ENCODE measurements around the gene ADNP2. TPM values are rescaled to one million over a fixed set of nuclear protein-coding genes. Genes with fewer than 3 reads are reported as not detected.
A peak's percentile ranks its signal among the peaks of the same experiment; 100 is the strongest.

Gene ADNP2
- total RNA-seq, 2 donors from 2014 or later, result 17.8 to 18.1 TPM

- no peaks in the 10 kb centered on the region for H3K4me1 ChIP-seq
- TF ChIP-seq, protein P1, sequence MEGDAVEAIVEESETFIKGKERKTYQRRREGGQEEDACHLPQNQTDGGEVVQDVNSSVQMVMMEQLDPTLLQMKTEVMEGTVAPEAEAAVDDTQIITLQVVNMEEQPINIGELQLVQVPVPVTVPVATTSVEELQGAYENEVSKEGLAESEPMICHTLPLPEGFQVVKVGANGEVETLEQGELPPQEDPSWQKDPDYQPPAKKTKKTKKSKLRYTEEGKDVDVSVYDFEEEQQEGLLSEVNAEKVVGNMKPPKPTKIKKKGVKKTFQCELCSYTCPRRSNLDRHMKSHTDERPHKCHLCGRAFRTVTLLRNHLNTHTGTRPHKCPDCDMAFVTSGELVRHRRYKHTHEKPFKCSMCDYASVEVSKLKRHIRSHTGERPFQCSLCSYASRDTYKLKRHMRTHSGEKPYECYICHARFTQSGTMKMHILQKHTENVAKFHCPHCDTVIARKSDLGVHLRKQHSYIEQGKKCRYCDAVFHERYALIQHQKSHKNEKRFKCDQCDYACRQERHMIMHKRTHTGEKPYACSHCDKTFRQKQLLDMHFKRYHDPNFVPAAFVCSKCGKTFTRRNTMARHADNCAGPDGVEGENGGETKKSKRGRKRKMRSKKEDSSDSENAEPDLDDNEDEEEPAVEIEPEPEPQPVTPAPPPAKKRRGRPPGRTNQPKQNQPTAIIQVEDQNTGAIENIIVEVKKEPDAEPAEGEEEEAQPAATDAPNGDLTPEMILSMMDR (IDR thresholded peaks at IDR 0.05), result no peak
- H3K9me3 ChIP-seq, result no peaks in the 10 kb centered on the region
- peaks cover 15% of the 10 kb centered on the region for H3K36me3 ChIP-seq
- H3K4me3 ChIP-seq, result no peak overlapping the region
- intact Hi-C loops (cut with DNase I), result loop anchor here (10.0 kb wide), 1 partner anchor 196 kb away; no protein-coding TSS in a partner anchor
- H3K27me3 ChIP-seq, result no peaks in the 10 kb centered on the region
- no peak for DNase-seq
- H3K27ac ChIP-seq, result no peak overlapping the region
- H3K9ac ChIP-seq (ENCODE audit: low read depth in 2 of 2, low read length in 2 of 2), result no peak overlapping the region
Measured at GRCh38 chr18:80140455-80140985, 31.5 kb downstream of the ADNP2 start.

- no peaks in the 10 kb centered on the region for H3K9me3 ChIP-seq
- intact Hi-C loops (cut with DNase I), result loop anchor here (10.0 kb wide), 1 partner anchor 199 kb away; no protein-coding TSS in a partner anchor
- no peak for DNase-seq
- H3K27ac ChIP-seq, result no peak overlapping the region
- H3K27me3 ChIP-seq, result no peaks in the 10 kb centered on the region
- H3K4me3 ChIP-seq, result no peak overlapping the region
- no peaks in the 10 kb centered on the region for H3K4me1 ChIP-seq
- TF ChIP-seq, protein P1 (IDR thresholded peaks at IDR 0.05), result no peak
- no peak overlapping the region for H3K9ac ChIP-seq (ENCODE audit: low read depth in 2 of 2, low read length in 2 of 2)
- H3K36me3 ChIP-seq, result no peaks in the 10 kb centered on the region
Measured at GRCh38 chr18:80143881-80144280, 34.8 kb downstream of the ADNP2 start.

GRCh38 chr18:80145196-80145804 is 36.2 kb downstream of the ADNP2 start:
- Histone ChIP-seq H3K4me1 (no peaks in the 10 kb centered on the region), H3K9ac (ENCODE audit: low read depth in 2 of 2, low read length in 2 of 2) (no peak overlapping the region), H3K27me3 (no peaks in the 10 kb centered on the region), H3K4me3 (no peak overlapping the region), H3K9me3 (no peaks in the 10 kb centered on the region), H3K27ac (no peak overlapping the region), H3K36me3 (no peaks in the 10 kb centered on the region)
- peak; percentile 33 for DNase-seq
- intact Hi-C loops (cut with DNase I), result loop anchor here (10.0 kb wide), 1 partner anchor 200 kb away; no protein-coding TSS in a partner anchor
- TF ChIP-seq, protein P1 (IDR thresholded peaks at IDR 0.05), result no peak

DNA sequence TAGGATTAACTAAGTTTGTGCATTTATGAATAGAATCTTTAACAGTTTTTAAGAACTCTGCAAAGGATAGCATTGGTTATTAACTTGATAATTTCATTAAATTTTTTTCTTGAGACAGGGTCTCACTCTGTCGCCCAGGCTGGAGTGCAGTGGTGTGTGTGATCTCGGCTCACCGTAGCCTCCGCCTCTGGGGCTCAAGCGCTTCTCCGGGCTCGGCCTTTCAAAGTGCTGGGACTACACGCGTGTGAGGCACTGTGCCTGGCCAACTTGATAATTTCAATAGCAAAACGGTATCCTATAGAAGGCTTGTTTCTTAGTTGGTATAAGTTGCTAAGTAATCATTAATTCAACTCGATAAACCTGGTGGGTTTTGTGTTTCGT is 38.0 kb downstream of the ADNP2 start:
- DNase-seq, result no peak
- H3K9me3 ChIP-seq, result no peaks in the 10 kb centered on the region
- no peaks in the 10 kb centered on the region for H3K27me3 ChIP-seq
- H3K4me1 ChIP-seq, result no peaks in the 10 kb centered on the region
- peak overlapping the region; percentile 47 for H3K4me3 ChIP-seq
- TF ChIP-seq, protein P1 (IDR thresholded peaks at IDR 0.05), result no peak
- peak overlapping the region in 1 of 2 donors; percentile 8 for H3K9ac ChIP-seq (ENCODE audit: low read depth in 2 of 2, low read length in 2 of 2)
- intact Hi-C loops (cut with DNase I), result loop anchor here (10.0 kb wide), 1 partner anchor 202 kb away; no protein-coding TSS in a partner anchor
- no peak overlapping the region for H3K27ac ChIP-seq
- H3K36me3 ChIP-seq, result no peaks in the 10 kb centered on the region

- Histone ChIP-seq H3K9ac (ENCODE audit: low read depth in 2 of 2, low read length in 2 of 2) (peak overlapping the region; percentile 8 to 66), H3K4me1 (no peaks in the 10 kb centered on the region), H3K27ac (peak overlapping the region; percentile 14), H3K4me3 (peak overlapping the region; percentile 47), H3K27me3 (no peaks in the 10 kb centered on the region), H3K9me3 (no peaks in the 10 kb centered on the region), H3K36me3 (no peaks in the 10 kb centered on the region)
- peak; percentile 91 for DNase-seq
- intact Hi-C loops (cut with DNase I), result loop anchor here (10.0 kb wide), 1 partner anchor 203 kb away; no protein-coding TSS in a partner anchor
- TF ChIP-seq, protein P1 (IDR thresholded peaks at IDR 0.05), result no peak
Measured at GRCh38 chr18:80147418-80148325, 38.6 kb downstream of the ADNP2 start.

Data from colonic mucosa (tissue), 4 donors.